Heart right ventricle (tissue), 16 donors: ENCODE measurements around the gene MAPK13. TPM values are rescaled to one million over a fixed set of nuclear protein-coding genes. Genes with fewer than 3 reads are reported as not detected.

ENCODE experiments used
- ATAC-seq, 8 donors: fragments of 200-7000 bp; cut with Tn5 transposase; one replicate each; pipeline ENCODE4 v1.9.1; 2020; ENCODE audit warnings: mild to moderate bottlenecking in 8 of 8, moderate library complexity in 8 of 8, moderate number of reproducible peaks in 1 of 8
- DNase-seq, 2 donors: peaks; one replicate each; pipeline ENCODE4 v3.0.0-alpha.2; 2020
- H3K27ac ChIP-seq, 10 donors: fragments of 200-600 bp; sonication (generic) in 2 of 10; one replicate each; pipeline versions ENCODE4 v1.5.0 to v1.8.0; 2020 to 2022; ENCODE audit warnings: mild to moderate bottlenecking in 3 of 10
- H3K27me3 ChIP-seq, 7 donors: fragments of 200-600 bp; one replicate each; pipeline ENCODE4 v1.8.0; 2021 to 2022; ENCODE audit warnings: mild to moderate bottlenecking in 2 of 7
- H3K36me3 ChIP-seq, 9 donors: fragments of 200-600 bp; sonication (generic) in 1 of 9; one replicate each; pipeline versions ENCODE4 v1.5.0 to v1.8.0; 2020 to 2022; ENCODE audit warnings: mild to moderate bottlenecking in 2 of 9
- H3K4me1 ChIP-seq, 9 donors: fragments of 200-600 bp; sonication (generic) in 1 of 9; one replicate each; pipeline versions ENCODE4 v1.5.0 to v1.8.0; 2020 to 2022; ENCODE audit warnings: mild to moderate bottlenecking in 4 of 9
- H3K4me3 ChIP-seq, 10 donors: fragments of 200-600 bp; sonication (generic) in 2 of 10; one replicate each; pipeline versions ENCODE4 v1.5.0 to v1.8.0; 2020 to 2022; ENCODE audit warnings: mild to moderate bottlenecking in 7 of 10, moderate library complexity in 2 of 10
- H3K9me3 ChIP-seq, 11 donors: fragments of 200-600 bp in 10 of 11; sonication (generic) in 2 of 11; one replicate each; pipeline versions ENCODE4 v1.5.0 to v1.8.0; 2013 to 2022; ENCODE audit warnings: mild to moderate bottlenecking in 2 of 11, control low read depth in 1 of 11, moderate library complexity in 1 of 11
- WGBS, 2 donors: extraction: QIAGEN DNeasy Blood & Tissue Kit; methylation state at CpG; one replicate each; pipeline ENCODE4 v1.1.7; 2013; ENCODE audit warnings: inconsistent platforms in 1 of 2; 5-methylcytosine and 5-hydroxymethylcytosine counted together
- intact Hi-C, 10 donors: fragments of 100-400 bp; cut with DNase I; formaldehyde crosslinking; loops; one replicate each; pipeline versions ENCODE4 v1.11.1 to v1.14.2; 2022
- polyA plus RNA-seq, 2 donors: library from polyadenylated mRNA; stranded (reverse); fragments of 200-250 nt; gene quantifications; one replicate each; pipeline ENCODE4 v1.2.3, GENCODE V29; 2013
- total RNA-seq, 10 donors: library from RNA; stranded (reverse); fragmentation: NEBNext Ultra II Directional in 3 of 10; extraction: Animal tissue kit (Norgen Biotek cat#: 25700) in 3 of 10; gene quantifications; one replicate each; pipeline versions ENCODE4 v1.2.1 to v1.2.4, GENCODE V29; 2021 to 2023
- TF ChIP-seq, protein P1 (sequence below), 9 donors: fragments of 200-600 bp; sonication (generic) in 2 of 9; IDR thresholded peaks; one replicate each; pipeline versions ENCODE4 v1.5.0 to v1.8.0; 2021 to 2022; ENCODE audit warnings: antibody characterized with exemption in 9 of 9, mild to moderate bottlenecking in 5 of 9, moderate library complexity in 1 of 9
- donor health status: Arrhythmogenic right ventricular cardiomyopathy.
- donor health status: ischemic (EF 13 %, LVEDD 7.1; RV severe dilation, severe dysfunction).
- donor health status: healthy with polysubstance abuse.
- donor health status: DM: no; HTN: yes; CAD: no.
- donor health status: DM: no; HTN: no; CAD: no.
- donor health status: ischemic (EF 25% LVEDD 6.9; RV normal size, moderate dysfunction).
- donor health status: ischemic (EF 25% LVEDD 5.7; RV mildly dilated, moderate dysfunction).
- donor health status: healthy.
- donor health status: DM: yes; HTN: yes; CAD: no.
- donor health status: Ischemic cardiomyopathy.
- donor health status: ischemic (EF 35%, LVEDD 5.7; RV mildly dilated, moderate dysfunction).
- donor health status: nonischemic (EF 11% LVEDD 7.7; RV severe dilation, severe dysfunction).
- donor health status: DM: yes; HTN: yes; CAD: no.
- donor health status: PGD.
- donor health status: ischemic (EF 29% LVEDD 5.4; RV normal size, mild dysfunction).
- donor health status: nonischemic (EF 23%, LVEDD 6.1; RV moderate dilation, normal function).

The MAPK13 gene
- total and polyA plus RNA-seq, 12 donors = 0.11 to 5.0 (median 0.83) TPM

DNA sequence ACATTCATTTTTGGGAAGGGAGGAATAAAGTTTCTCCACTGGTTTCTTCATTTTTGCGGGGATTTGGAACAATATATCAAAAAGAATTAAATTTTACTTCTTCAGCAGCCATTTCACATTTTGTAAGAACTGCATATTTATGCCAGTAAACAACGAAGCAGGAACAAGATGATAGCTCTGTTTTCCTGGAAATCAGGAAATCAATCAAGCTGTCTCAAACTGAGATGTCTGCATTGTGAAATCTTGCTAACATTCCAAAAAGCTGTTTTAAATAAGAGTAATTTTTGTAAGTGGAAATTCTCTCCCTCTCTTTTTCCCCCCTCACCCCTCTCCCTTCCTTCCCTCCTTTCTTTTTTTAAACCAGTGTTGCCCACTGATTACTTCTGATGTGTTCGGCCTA lies 20.0 kb downstream of the MAPK13 start:
- Histone ChIP-seq H3K9me3 (peaks cover 0 to 4% (median 0%) of the 10 kb centered on the region in 11 donors), H3K27ac (peak overlapping the region in 1 of 10 donors; percentile 36), H3K27me3 (no peaks in the 10 kb centered on the region), H3K36me3 (no peaks in the 10 kb centered on the region), H3K4me3 (no peak overlapping the region), H3K4me1 (peaks cover 0 to 27% (median 0%) of the 10 kb centered on the region in 9 donors)
- 63 to 76% methylated on average over 3 of the region's 3 CpGs for WGBS, 2 donors
- no peak for ATAC-seq
- no peak for DNase-seq
- intact Hi-C loops = no loop called here
- TF ChIP-seq, protein P1, sequence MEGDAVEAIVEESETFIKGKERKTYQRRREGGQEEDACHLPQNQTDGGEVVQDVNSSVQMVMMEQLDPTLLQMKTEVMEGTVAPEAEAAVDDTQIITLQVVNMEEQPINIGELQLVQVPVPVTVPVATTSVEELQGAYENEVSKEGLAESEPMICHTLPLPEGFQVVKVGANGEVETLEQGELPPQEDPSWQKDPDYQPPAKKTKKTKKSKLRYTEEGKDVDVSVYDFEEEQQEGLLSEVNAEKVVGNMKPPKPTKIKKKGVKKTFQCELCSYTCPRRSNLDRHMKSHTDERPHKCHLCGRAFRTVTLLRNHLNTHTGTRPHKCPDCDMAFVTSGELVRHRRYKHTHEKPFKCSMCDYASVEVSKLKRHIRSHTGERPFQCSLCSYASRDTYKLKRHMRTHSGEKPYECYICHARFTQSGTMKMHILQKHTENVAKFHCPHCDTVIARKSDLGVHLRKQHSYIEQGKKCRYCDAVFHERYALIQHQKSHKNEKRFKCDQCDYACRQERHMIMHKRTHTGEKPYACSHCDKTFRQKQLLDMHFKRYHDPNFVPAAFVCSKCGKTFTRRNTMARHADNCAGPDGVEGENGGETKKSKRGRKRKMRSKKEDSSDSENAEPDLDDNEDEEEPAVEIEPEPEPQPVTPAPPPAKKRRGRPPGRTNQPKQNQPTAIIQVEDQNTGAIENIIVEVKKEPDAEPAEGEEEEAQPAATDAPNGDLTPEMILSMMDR (IDR thresholded peaks at IDR 0.05) = no peak

DNA sequence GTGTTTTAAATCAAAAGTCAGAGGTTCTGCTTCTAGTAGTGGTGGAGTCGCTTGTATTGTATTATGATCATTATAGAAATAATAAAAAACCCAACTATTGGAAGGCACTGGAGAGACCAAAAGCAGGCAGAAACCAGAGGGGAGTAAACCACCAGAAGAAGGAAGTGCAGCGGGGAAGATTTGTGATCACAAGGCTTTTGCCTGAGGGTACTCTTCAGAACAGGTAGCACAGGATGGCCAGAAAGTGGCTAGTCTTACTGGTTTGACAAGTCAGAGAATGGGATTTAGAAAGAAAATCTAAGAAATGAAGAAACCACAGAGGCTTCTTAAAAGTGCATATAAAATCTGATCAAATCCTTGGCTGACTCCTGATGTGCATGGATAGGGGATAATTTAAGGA lies 24.0 kb downstream of the MAPK13 start:
- no peak for ATAC-seq
- H3K4me3 ChIP-seq = no peak overlapping the region
- no peak for DNase-seq
- no peak overlapping the region for H3K27ac ChIP-seq
- peaks cover 0 to 11% (median 0%) of the 10 kb centered on the region in 9 donors for H3K4me1 ChIP-seq
- H3K36me3 ChIP-seq = no peaks in the 10 kb centered on the region
- H3K27me3 ChIP-seq = no peaks in the 10 kb centered on the region
- intact Hi-C loops = no loop called here
- 95% methylated on average over 2 of the region's 2 CpGs for WGBS, 2 donors
- TF ChIP-seq, protein P1 (IDR thresholded peaks at IDR 0.05) = no peak
- peaks cover 0 to 14% (median 0%) of the 10 kb centered on the region in 11 donors for H3K9me3 ChIP-seq

DNA sequence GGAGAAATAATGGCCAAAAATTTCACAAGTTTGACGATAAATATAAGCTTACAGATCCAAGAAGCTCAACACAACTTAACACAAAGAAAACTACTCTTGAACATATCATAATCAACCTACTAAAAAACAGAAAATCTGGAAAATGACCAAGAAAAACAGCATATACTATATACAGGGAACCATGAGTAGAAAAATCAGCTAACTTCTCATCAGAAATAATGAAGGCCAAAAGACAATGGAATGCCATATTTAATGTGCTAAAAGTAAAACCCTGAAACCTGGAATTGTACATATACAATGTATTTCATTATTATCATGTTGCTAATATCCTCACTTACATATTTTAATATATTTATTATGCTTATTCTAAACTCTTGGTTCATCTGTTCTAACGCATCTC lies 25.3 kb downstream of the MAPK13 start:
- ATAC-seq (no peak), DNase-seq (no peak)
- Histone ChIP-seq H3K36me3 (no peaks in the 10 kb centered on the region), H3K4me3 (no peak overlapping the region), H3K27me3 (no peaks in the 10 kb centered on the region), H3K9me3 (peaks cover 0 to 16% (median 0%) of the 10 kb centered on the region in 11 donors), H3K4me1 (no peaks in the 10 kb centered on the region), H3K27ac (no peak overlapping the region)
- intact Hi-C loops = no loop called here
- TF ChIP-seq, protein P1 (IDR thresholded peaks at IDR 0.05) = no peak
- 92 to 98% methylated on average over 2 of the region's 2 CpGs for WGBS, 2 donors

DNA sequence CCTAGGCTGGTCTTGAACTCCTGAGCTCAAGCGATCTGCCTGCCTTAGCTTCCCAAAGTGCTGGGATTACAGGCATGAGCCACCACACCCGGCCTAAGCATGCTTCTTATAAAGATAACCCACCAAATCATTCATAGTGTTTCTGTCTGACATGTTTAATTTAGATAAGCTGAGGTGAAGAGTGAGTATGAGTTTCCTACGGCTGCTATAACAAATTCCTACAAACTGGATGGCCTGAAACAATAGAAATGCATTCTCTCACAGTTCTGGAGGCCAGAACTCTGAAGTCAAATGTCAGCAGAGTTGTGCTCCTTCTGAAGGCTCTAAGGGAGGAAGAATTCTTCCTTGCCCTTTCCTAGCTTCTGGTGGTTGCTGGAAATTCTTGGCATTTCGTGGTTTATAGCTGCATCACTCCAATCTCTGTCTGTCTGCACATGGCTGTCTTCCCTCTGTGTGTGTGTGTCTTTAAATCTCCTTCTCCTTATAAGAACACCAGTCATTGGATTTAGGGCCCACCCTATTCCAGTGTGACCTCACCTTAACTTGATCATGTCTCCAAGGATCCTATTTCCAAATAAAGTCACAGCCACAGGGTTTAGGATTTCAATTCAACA lies 29.9 kb downstream of the MAPK13 start:
- DNase-seq (no peak), ATAC-seq (no peak)
- intact Hi-C loops = no loop called here
- WGBS, 2 donors = 82 to 87% methylated on average over 4 of the region's 4 CpGs
- Histone ChIP-seq H3K9me3 (peaks cover 0 to 16% (median 0%) of the 10 kb centered on the region in 11 donors), H3K27me3 (no peaks in the 10 kb centered on the region), H3K36me3 (no peaks in the 10 kb centered on the region), H3K27ac (no peak overlapping the region), H3K4me3 (no peak overlapping the region), H3K4me1 (no peaks in the 10 kb centered on the region)
- TF ChIP-seq, protein P1 (IDR thresholded peaks at IDR 0.05) = no peak
